Retina (tissue), 1 donor: ENCODE data around the gene TAS1R3.

Source experiments
- DNase-seq: peaks from one replicate; pipeline ENCODE4 v3.0.0-alpha.2; 2016

Gene TAS1R3

GRCh38 chr1:1295154-1295923, 35.7 kb upstream of the TAS1R3 start:
- no peak for DNase-seq

- no peak for DNase-seq
Observed at GRCh38 chr1:1296070-1297061, 34.7 kb upstream of the TAS1R3 start.

- no peak for DNase-seq
Observed at GRCh38 chr1:1297802-1298424, 33.2 kb upstream of the TAS1R3 start.

- DNase-seq: peak; percentile 86
Observed at GRCh38 chr1:1298861-1299685, 32.0 kb upstream of the TAS1R3 start.

- DNase-seq: no peak
Observed at GRCh38 chr1:1299686-1300351, 31.3 kb upstream of the TAS1R3 start.

GRCh38 chr1:1300352-1300739, 30.7 kb upstream of the TAS1R3 start:
- no peak for DNase-seq

GRCh38 chr1:1302006-1302430, 29.1 kb upstream of the TAS1R3 start:
- no peak for DNase-seq

GRCh38 chr1:1302951-1303509, 28.1 kb upstream of the TAS1R3 start:
- no peak for DNase-seq

- no peak for DNase-seq
Observed at GRCh38 chr1:1303736-1304135, 27.3 kb upstream of the TAS1R3 start.

GRCh38 chr1:1304331-1305299, 26.5 kb upstream of the TAS1R3 start:
- peak; percentile 95 for DNase-seq

GRCh38 chr1:1305300-1306069, 25.6 kb upstream of the TAS1R3 start:
- no peak for DNase-seq

GRCh38 chr1:1306070-1306660, 24.9 kb upstream of the TAS1R3 start:
- DNase-seq: no peak

GRCh38 chr1:1306661-1307260, 24.3 kb upstream of the TAS1R3 start:
- no peak for DNase-seq

GRCh38 chr1:1307261-1307922, 23.7 kb upstream of the TAS1R3 start:
- DNase-seq: no peak

GRCh38 chr1:1307923-1308755, 22.9 kb upstream of the TAS1R3 start, which contains the start of the genes ACAP3 and PUSL1:
Gene ACAP3, minus strand, starts transcription at chr1:1307930. Its CDS starts 115 bp downstream, at chr1:1307815.
Gene PUSL1, plus strand, starts transcription at chr1:1308597. Its CDS starts 47 bp downstream, at chr1:1308644.
- DNase-seq: peak; percentile 96

GRCh38 chr1:1308756-1309250, 22.3 kb upstream of the TAS1R3 start:
- no peak for DNase-seq
